DOHH2 (cell line): ENCODE results near the gene CMSS1.

Experiments
- H3F3A ChIP-seq: fragments of 200-600 bp; sonication (generic), shearing (Covaris generic); 2 replicates; pipeline ENCODE4 v1.6.0; 2016; ENCODE audit warnings: antibody characterized with exemption, mild to moderate bottlenecking; ENCODE audit not compliant: control insufficient read depth, insufficient read depth
- H3K27ac ChIP-seq: fragments of 200-600 bp; sonication (generic); 2 replicates; pipeline ENCODE4 v1.5.1; 2014; ENCODE audit warnings: low read depth, mild to moderate bottlenecking, low read length, moderate library complexity
- H3K27me3 ChIP-seq: fragments of 200-600 bp; sonication (generic); 2 replicates; pipeline ENCODE4 v1.6.1; 2014; ENCODE audit warnings: mild to moderate bottlenecking, low read length, mixed read lengths; ENCODE audit not compliant: control insufficient read depth
- H3K36me3 ChIP-seq: fragments of 200-600 bp; sonication (generic); 2 replicates; pipeline ENCODE4 v1.6.1; 2014; ENCODE audit warnings: mild to moderate bottlenecking, low read length, moderate library complexity, mixed read lengths; ENCODE audit not compliant: control insufficient read depth
- H3K4me1 ChIP-seq: fragments of 200-600 bp; sonication (generic); 2 replicates; pipeline ENCODE4 v1.6.1; 2014; ENCODE audit warnings: mild to moderate bottlenecking, low read length, mixed read lengths; ENCODE audit not compliant: control insufficient read depth
- H3K4me2 ChIP-seq: fragments of 200-600 bp; sonication (generic); 2 replicates; pipeline ENCODE4 v1.6.0; 2014; ENCODE audit warnings: mild to moderate bottlenecking, low read length, moderate library complexity
- H3K4me3 ChIP-seq: fragments of 200-600 bp; sonication (generic); 2 replicates; pipeline ENCODE4 v1.5.1; 2014; ENCODE audit warnings: mild to moderate bottlenecking, low read length, mixed read lengths
- H3K79me2 ChIP-seq: fragments of 200-600 bp; sonication (generic); 2 replicates; pipeline ENCODE4 v1.6.1; 2014; ENCODE audit warnings: mild to moderate bottlenecking, low read length, mixed read lengths; ENCODE audit not compliant: control insufficient read depth
- H3K9me2 ChIP-seq: fragments of 200-600 bp; sonication (generic); replicated peaks from 2 replicates; pipeline ENCODE4 v1.6.1; 2014; ENCODE audit warnings: mild to moderate bottlenecking, low read length, mixed read lengths; ENCODE audit not compliant: control insufficient read depth
- H3K9me3 ChIP-seq: fragments of 200-600 bp; sonication (generic); 2 replicates; pipeline ENCODE4 v1.6.1; 2014; ENCODE audit warnings: antibody characterized with exemption, low read length, mixed read lengths; ENCODE audit not compliant: control insufficient read depth, insufficient read depth
- H4K20me1 ChIP-seq: fragments of 200-600 bp; sonication (generic); 2 replicates; pipeline ENCODE4 v1.6.0; 2014; ENCODE audit warnings: low read depth, mild to moderate bottlenecking, antibody characterized with exemption, low read length, moderate library complexity; ENCODE audit not compliant: control insufficient read depth, insufficient read depth
- CTCF ChIP-seq: fragments of 200-600 bp; sonication (generic); IDR thresholded peaks from one replicate; pipeline ENCODE4 v1.5.1; 2014; ENCODE audit warnings: antibody characterized with exemption, mild to moderate bottlenecking, low read depth, low read length; ENCODE audit not compliant: poor library complexity, severe bottlenecking
- EZH2phosphoT487 ChIP-seq: fragments of 200-600 bp; sonication (generic); IDR thresholded peaks from 2 replicates; pipeline ENCODE4 v1.6.1; 2017; ENCODE audit warnings: borderline replicate concordance, mild to moderate bottlenecking, antibody characterized with exemption, low read length, moderate library complexity, mixed read lengths

The CMSS1 gene

GRCh38 chr3:100185847-100186246, 368.2 kb downstream of the CMSS1 start:
- no peak overlapping the region for H3K4me3 ChIP-seq
- no peaks in the 10 kb centered on the region for H3K4me1 ChIP-seq
- H3K9me3 ChIP-seq: no peaks in the 10 kb centered on the region
- H3K79me2 ChIP-seq: no peaks in the 10 kb centered on the region
- H3K9me2 ChIP-seq: no peaks in the 10 kb centered on the region
- TF ChIP-seq EZH2phosphoT487: no peak
- TF ChIP-seq CTCF: no peak
- H3F3A ChIP-seq: no peaks in the 10 kb centered on the region
- H3K27me3 ChIP-seq: no peaks in the 10 kb centered on the region
- no peaks in the 10 kb centered on the region for H3K36me3 ChIP-seq
- H4K20me1 ChIP-seq: no peaks in the 10 kb centered on the region
- H3K4me2 ChIP-seq: no peak overlapping the region
- H3K27ac ChIP-seq: no peak overlapping the region

- Histone ChIP-seq H3K27me3 (no peaks in the 10 kb centered on the region), H3K36me3 (no peaks in the 10 kb centered on the region), H3K9me2 (no peaks in the 10 kb centered on the region), H3K4me3 (no peak overlapping the region), H3K9me3 (no peaks in the 10 kb centered on the region), H3K4me2 (no peak overlapping the region), H3K4me1 (no peaks in the 10 kb centered on the region), H3F3A (no peaks in the 10 kb centered on the region), H4K20me1 (no peaks in the 10 kb centered on the region), H3K79me2 (no peaks in the 10 kb centered on the region), H3K27ac (no peak overlapping the region)
- TF ChIP-seq EZH2phosphoT487 (no peak), CTCF (no peak)
Observed at GRCh38 chr3:100189444-100189964, 371.8 kb downstream of the CMSS1 start.

GRCh38 chr3:100195375-100195774, 377.7 kb downstream of the CMSS1 start:
- H3K36me3 ChIP-seq: no peaks in the 10 kb centered on the region
- H3K9me3 ChIP-seq: no peaks in the 10 kb centered on the region
- H3K27me3 ChIP-seq: no peaks in the 10 kb centered on the region
- H4K20me1 ChIP-seq: no peaks in the 10 kb centered on the region
- H3K4me2 ChIP-seq: no peak overlapping the region
- H3K4me3 ChIP-seq: no peak overlapping the region
- no peak overlapping the region for H3K27ac ChIP-seq
- H3K79me2 ChIP-seq: no peaks in the 10 kb centered on the region
- no peaks in the 10 kb centered on the region for H3F3A ChIP-seq
- no peak for TF ChIP-seq EZH2phosphoT487
- no peak for TF ChIP-seq CTCF
- no peaks in the 10 kb centered on the region for H3K4me1 ChIP-seq
- H3K9me2 ChIP-seq: no peaks in the 10 kb centered on the region

- H3K27ac ChIP-seq: no peak overlapping the region
- H3K9me3 ChIP-seq: no peaks in the 10 kb centered on the region
- H3K36me3 ChIP-seq: no peaks in the 10 kb centered on the region
- no peaks in the 10 kb centered on the region for H3K4me1 ChIP-seq
- H3K4me2 ChIP-seq: no peak overlapping the region
- H3F3A ChIP-seq: no peaks in the 10 kb centered on the region
- H3K79me2 ChIP-seq: no peaks in the 10 kb centered on the region
- TF ChIP-seq CTCF: no peak
- TF ChIP-seq EZH2phosphoT487: no peak
- H4K20me1 ChIP-seq: no peaks in the 10 kb centered on the region
- H3K9me2 ChIP-seq: no peaks in the 10 kb centered on the region
- H3K4me3 ChIP-seq: no peak overlapping the region
- no peaks in the 10 kb centered on the region for H3K27me3 ChIP-seq
Observed at GRCh38 chr3:100197876-100198275, 380.2 kb downstream of the CMSS1 start.
